Measurements from ENCODE around the gene MRPL18. TPM values are rescaled to one million over a fixed set of nuclear protein-coding genes. Genes with fewer than 3 reads are reported as not detected.

Gene MRPL18
- total and polyA plus RNA-seq, 9 of the 15 experiments (the other 6 are each of a cell fraction or from before 2014, with no cell fraction given): 149 to 456 (median 196) TPM

- TF ChIP-seq CTCF (IDR thresholded peaks at IDR 0.05 in 2 of 3, conservative IDR thresholded peaks at IDR 0.05 in 1 of 3; ENCODE audit: insufficient read depth in 2 of 3, low read depth in 1 of 3, low read length in 3 of 3) (0 out of 6 replicates have a peak, but pooled peaks of 1 of the 3 experiments have one; percentile 6), E2F3 (CRISPR knock-in tag; IDR thresholded peaks at IDR 0.05) (no peak), DPF2 (IDR thresholded peaks at IDR 0.05) (peak; percentile 53; the same call in 1 of the 2 replicates), NR2C1 (IDR thresholded peaks at IDR 0.05) (peak; percentile 97), NR2C1 (tag; IDR thresholded peaks at IDR 0.05) (peak; percentile 98), ZBED1 (IDR thresholded peaks at IDR 0.05) (peak; percentile 72; the same call in 1 of the 2 replicates), E4F1 (CRISPR knock-in tag; IDR thresholded peaks at IDR 0.05; ENCODE audit: borderline replicate concordance) (no peak), DNMT1 (IDR thresholded peaks at IDR 0.05) (no peak), RBFOX2 (IDR thresholded peaks at IDR 0.05; ENCODE audit: low read depth, low read length) (peak; percentile 61), PBX2 (CRISPR knock-in tag; IDR thresholded peaks at IDR 0.05; ENCODE audit: low read depth) (peak; percentile 83), PBX2 (tag; conservative IDR thresholded peaks at IDR 0.05; ENCODE audit: low read depth) (peak; percentile 99), ZBTB11 (CRISPR knock-in tag; IDR thresholded peaks at IDR 0.05) (peak in 1 of 3 experiments; percentile 16; a peak in 2 of 6 replicates), ZNF785 (CRISPR knock-in tag; IDR thresholded peaks at IDR 0.05) (no peak), CEBPB (tag; IDR thresholded peaks at IDR 0.05) (peak; percentile 98), ERF (CRISPR knock-in tag; IDR thresholded peaks at IDR 0.05) (0 out of 2 replicates have a peak, but pooled peaks have one; percentile 6), KLF1 (tag; IDR thresholded peaks at IDR 0.05) (peak; percentile 75), TGIF2 (CRISPR knock-in tag; IDR thresholded peaks at IDR 0.05) (no peak)
Measured at GRCh38 chr6:159790149-159790955, at the start of gene MRPL18 (continued).

Data from K562 (cell line).